Diencephalon (tissue), 1 donor: ENCODE results near the gene LANCL3. TPM values are rescaled to one million over a fixed set of nuclear protein-coding genes. Genes with fewer than 3 reads are reported as not detected.

ENCODE experiments used
- total RNA-seq: library from RNA; depleted of rRNA; stranded (reverse); fragments of >200 nt; gene quantifications from one replicate; pipeline ENCODE4 v1.2.3, GENCODE V29; 2014

The LANCL3 gene
- total RNA-seq, result 7.8 TPM

DNA sequence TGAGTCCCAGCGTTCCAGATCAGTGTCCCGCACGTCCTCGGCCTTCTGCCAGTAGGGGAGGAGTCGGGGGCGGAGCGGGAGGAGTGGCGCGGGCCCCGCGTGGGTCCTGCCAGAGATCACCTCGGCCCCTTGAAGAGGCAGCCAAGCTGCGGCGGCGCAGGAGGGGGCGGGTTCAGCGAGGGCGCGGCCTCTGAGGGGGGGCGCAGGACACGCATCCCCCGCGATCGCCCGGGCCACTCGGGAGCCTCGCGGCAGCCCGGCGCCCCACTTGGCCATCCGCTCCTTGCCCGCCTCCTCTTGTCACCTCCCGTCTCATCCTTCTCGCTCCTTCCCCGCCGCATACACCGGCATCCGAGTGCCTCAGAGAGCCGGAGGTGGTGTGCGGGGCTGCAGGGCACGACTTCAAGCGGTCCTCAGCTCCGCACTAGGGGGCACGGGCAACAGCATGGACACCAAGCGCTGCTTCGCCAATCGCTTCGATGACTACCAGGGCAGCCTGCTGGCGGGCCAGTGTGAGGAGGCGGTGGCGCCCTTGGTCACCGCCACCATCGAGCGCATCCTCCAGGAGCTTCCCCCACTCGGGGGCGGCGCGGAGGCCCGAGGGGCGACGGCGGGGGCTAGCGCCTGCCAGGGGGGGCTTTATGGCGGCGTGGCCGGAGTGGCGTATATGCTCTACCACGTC is at the start of gene LANCL3:
TSS of gene LANCL3 (plus strand) at position 236 of the 682 bp plus-strand sequence. CDS start at position 446, 210 bp downstream.

DNA sequence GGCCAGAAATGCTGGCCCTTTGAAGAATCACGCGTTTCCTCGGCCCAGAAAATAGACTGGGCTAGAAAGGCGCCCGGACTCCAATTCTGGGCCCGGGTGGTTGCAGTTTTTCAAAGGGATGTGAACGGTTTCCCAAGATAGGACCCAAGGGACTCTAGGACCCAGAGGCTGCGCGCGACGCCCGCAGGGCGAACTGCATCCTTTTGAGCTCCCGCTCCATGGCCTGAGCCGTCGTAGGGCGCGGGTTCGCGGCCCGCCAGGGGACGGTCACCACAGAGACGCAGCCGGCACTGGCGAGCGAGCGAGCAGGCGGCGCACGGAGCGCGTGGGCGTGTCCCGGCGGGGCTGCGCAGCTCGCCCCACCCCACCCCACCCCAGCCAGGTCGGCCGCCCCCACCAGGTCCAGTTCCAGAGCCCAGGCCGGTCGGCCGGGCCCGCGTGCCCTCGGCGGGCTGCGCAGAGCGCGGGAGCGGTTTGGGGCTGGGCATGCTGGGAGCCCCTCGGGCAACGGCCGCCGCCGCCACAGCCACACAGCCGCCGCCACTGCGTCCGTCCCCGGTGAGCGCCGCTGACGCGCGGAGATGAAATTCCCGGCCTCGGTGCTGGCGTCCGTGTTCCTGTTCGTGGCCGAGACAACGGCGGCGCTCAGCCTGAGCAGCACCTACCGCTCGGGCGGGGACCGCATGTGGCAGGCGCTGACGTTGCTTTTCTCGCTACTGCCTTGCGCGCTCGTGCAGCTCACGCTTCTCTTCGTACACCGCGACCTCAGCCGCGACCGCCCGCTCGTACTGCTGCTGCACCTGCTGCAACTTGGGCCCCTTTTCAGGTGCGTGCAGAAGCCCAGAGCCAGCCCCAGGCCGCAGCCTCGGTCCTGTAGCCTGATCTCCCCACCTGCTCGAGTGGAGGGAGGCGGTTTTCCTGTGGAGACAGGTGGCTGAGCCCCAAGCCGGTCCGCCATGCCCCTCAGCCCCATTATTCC is 114.2 kb downstream of the LANCL3 start, which contains the start of gene XK:
TSS of gene XK (plus strand) at position 411 of the 979 bp plus-strand sequence. CDS start at position 582, 171 bp downstream.

Other genes starting within 250 kb of the LANCL3 start
- gene PRRG1, start 222.3 kb upstream of the LANCL3 start, total RNA-seq, result 15.2 TPM
- 11.3 TPM for gene XK, start 114.1 kb downstream of the LANCL3 start, total RNA-seq
- 19.6 TPM for gene CYBB, start 208.4 kb downstream of the LANCL3 start, total RNA-seq